ENCODE measurements around the gene AJUBA.

Gene AJUBA

DNA sequence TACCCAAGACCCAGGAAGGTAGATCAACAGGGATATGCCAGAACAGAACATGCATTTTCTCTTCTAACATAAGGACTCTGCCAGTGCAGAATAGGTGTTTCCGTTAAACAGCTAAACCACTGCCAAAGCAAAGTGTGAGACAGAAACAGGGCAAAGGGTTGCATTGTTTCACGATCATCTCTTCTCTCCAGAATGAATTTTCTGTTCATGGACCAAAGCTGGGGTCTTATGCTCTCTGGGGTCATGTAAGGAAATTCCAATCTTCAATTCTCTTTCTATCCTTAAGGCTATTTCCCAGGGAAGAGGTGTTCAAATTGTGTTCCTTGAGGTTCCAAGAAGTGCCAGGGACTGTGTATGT, 41.4 kb upstream of the AJUBA start:
- H3K27ac Mint-ChIP-seq = peak overlapping the region; percentile 99
- H3K27me3 Mint-ChIP-seq (ENCODE audit: low read depth, poor library complexity) = no peaks in the 10 kb centered on the region
- H3K36me3 Mint-ChIP-seq (ENCODE audit: low read depth) = peaks cover 18% of the 10 kb centered on the region
- no peaks in the 10 kb centered on the region for H3K9me3 Mint-ChIP-seq
- TF ChIP-seq, protein P1, sequence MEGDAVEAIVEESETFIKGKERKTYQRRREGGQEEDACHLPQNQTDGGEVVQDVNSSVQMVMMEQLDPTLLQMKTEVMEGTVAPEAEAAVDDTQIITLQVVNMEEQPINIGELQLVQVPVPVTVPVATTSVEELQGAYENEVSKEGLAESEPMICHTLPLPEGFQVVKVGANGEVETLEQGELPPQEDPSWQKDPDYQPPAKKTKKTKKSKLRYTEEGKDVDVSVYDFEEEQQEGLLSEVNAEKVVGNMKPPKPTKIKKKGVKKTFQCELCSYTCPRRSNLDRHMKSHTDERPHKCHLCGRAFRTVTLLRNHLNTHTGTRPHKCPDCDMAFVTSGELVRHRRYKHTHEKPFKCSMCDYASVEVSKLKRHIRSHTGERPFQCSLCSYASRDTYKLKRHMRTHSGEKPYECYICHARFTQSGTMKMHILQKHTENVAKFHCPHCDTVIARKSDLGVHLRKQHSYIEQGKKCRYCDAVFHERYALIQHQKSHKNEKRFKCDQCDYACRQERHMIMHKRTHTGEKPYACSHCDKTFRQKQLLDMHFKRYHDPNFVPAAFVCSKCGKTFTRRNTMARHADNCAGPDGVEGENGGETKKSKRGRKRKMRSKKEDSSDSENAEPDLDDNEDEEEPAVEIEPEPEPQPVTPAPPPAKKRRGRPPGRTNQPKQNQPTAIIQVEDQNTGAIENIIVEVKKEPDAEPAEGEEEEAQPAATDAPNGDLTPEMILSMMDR (IDR thresholded peaks at IDR 0.05) = no peak
- H3K4me1 Mint-ChIP-seq = peaks cover 78% of the 10 kb centered on the region
- DNase-seq = no peak
- peak overlapping the region; percentile 71 for H3K4me3 Mint-ChIP-seq

DNA sequence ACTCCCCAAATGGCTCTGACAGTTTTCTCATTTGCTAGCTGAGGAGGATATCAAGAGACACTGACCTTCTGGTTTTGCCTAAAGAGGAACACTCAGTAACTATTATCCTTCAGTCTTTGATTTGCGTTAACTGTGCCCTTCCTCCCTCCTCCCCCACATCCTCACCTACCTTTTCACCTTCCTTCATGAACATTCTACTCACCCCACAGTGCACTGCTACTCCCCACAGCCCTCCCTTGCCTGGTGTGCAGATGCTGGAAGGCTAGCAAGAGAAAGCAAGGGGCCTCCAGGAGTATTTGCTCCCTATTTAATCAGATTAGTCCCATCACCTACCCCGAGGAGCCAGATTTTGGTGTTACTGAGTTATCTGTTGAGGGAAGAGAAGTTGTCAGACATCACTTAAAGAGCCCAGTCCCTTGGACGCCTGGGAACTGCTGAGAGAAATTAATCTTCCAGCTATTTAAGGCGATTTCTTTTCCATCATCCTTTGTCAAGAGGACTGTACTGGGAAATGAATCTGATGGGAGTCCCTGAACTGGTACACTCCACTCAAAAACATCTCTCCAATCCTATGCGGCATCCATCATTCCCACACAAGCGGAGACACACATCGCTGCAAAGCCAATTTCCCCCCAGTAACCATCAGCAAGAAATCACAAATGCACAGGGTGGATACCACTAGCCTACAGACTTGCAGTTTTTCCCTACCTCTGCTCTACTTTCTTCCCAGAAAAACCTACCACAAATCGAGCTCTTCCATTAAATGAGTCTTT, 40.9 kb upstream of the AJUBA start:
- Mint-ChIP-seq H3K27ac (peak overlapping the region; percentile 99), H3K4me1 (peaks cover 75% of the 10 kb centered on the region), H3K36me3 (ENCODE audit: low read depth) (peaks cover 17% of the 10 kb centered on the region), H3K4me3 (peak overlapping the region; percentile 71), H3K27me3 (ENCODE audit: low read depth, poor library complexity) (no peaks in the 10 kb centered on the region), H3K9me3 (no peaks in the 10 kb centered on the region)
- TF ChIP-seq, protein P1 (IDR thresholded peaks at IDR 0.05) = no peak
- DNase-seq = no peak

DNA sequence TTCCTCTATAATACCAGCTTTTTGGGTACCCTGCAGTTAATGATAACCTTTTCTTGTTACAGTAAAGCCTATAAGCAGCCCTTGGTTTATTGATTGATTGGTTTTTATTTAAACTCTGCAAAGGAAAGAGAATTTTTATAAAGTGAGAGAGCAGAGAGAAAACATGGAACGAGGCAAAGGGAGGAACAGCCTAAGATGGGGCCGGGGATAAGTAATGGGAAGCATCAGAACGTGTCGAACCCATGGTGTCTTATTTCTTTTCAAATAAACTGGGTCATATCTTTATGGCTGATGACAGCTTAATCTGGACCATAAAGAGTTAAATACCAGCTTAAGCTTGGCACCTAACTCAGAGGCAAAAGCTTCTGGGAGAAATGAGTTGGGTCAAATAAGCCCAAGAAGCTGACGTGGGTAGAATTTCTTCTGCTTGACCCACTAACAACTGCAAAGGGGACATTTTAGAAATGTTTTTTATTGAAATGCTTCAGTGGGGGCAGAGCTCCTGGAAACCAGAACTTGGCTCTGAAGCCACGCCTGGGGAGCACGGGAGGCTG, 39.6 kb upstream of the AJUBA start:
- Mint-ChIP-seq H3K36me3 (ENCODE audit: low read depth) (peaks cover 12% of the 10 kb centered on the region), H3K27me3 (ENCODE audit: low read depth, poor library complexity) (no peaks in the 10 kb centered on the region), H3K4me1 (peaks cover 70% of the 10 kb centered on the region), H3K9me3 (no peaks in the 10 kb centered on the region), H3K4me3 (peak overlapping the region; percentile 61), H3K27ac (peak overlapping the region; percentile 99)
- TF ChIP-seq, protein P1 (IDR thresholded peaks at IDR 0.05) = no peak
- no peak for DNase-seq

DNA sequence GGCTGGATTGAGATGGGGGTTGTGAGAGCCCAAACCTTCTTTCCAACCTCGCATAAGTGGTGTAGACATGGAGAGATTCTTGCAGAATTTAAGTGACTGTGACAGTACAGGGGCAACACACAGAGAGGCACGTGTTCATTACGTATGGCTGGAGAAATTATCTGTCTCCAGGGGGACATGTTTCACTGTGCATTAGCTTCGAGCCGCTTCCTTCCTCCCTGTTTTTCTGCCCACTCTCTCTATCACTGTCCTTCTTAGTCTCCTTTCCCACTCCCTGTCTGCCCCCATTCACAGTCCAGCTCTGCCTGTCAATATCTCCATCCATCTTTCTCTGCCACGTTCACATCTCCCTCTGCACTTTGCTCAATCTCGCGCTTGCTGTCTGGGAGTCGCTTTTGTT, 39.1 kb upstream of the AJUBA start:
- H3K4me3 Mint-ChIP-seq = peak overlapping the region; percentile 61
- H3K36me3 Mint-ChIP-seq (ENCODE audit: low read depth) = peaks cover 12% of the 10 kb centered on the region
- H3K4me1 Mint-ChIP-seq = peaks cover 70% of the 10 kb centered on the region
- TF ChIP-seq, protein P1 (IDR thresholded peaks at IDR 0.05) = no peak
- no peak for DNase-seq
- no peaks in the 10 kb centered on the region for H3K9me3 Mint-ChIP-seq
- no peaks in the 10 kb centered on the region for H3K27me3 Mint-ChIP-seq (ENCODE audit: low read depth, poor library complexity)
- peak overlapping the region; percentile 99 for H3K27ac Mint-ChIP-seq

GRCh38 chr14:23020143-23021128, 38.1 kb upstream of the AJUBA start:
- Mint-ChIP-seq H3K4me1 (peaks cover 67% of the 10 kb centered on the region), H3K27me3 (ENCODE audit: low read depth, poor library complexity) (peaks cover 3% of the 10 kb centered on the region), H3K4me3 (peak overlapping the region; percentile 61), H3K27ac (peak overlapping the region; percentile 99), H3K36me3 (ENCODE audit: low read depth) (peaks cover 6% of the 10 kb centered on the region), H3K9me3 (no peaks in the 10 kb centered on the region)
- no peak for DNase-seq
- TF ChIP-seq, protein P1 (IDR thresholded peaks at IDR 0.05) = no peak
